Measurements from ENCODE around the gene BCL11A. TPM values are rescaled to one million over a fixed set of nuclear protein-coding genes. Genes with fewer than 3 reads are reported as not detected.

The BCL11A gene
- total RNA-seq, 1 donor from 2014 or later = 29.8 TPM

DNA sequence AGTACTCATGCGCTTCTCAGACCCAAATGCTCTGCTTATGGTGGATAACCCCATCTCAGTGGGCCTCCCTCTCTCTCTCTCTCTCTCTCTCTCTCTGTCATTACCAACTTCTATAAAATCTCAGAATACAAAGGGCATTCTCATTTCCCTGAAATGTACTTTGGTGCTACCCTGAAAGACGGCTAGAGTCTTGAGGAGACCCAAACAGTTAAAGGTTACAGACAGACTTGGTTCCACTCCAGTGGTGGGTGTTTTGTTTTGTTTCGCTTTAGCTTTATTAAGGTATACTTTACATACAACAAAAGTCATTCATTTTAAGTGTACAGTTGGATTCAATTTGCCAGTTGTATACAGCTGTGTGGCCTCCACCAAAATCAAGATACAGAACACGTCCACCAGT, 60.9 kb downstream of the BCL11A start:
- no peak for FAIRE-seq
- no peaks in the 10 kb centered on the region for H3K4me1 ChIP-seq (ENCODE audit: insufficient read depth, low read length)
- H3K27me3 ChIP-seq (ENCODE audit: insufficient read depth, low read length) = no peaks in the 10 kb centered on the region
- H3K27ac Mint-ChIP-seq (ENCODE audit: unreplicated experiment) = no peak overlapping the region
- TF ChIP-seq, protein P1, sequence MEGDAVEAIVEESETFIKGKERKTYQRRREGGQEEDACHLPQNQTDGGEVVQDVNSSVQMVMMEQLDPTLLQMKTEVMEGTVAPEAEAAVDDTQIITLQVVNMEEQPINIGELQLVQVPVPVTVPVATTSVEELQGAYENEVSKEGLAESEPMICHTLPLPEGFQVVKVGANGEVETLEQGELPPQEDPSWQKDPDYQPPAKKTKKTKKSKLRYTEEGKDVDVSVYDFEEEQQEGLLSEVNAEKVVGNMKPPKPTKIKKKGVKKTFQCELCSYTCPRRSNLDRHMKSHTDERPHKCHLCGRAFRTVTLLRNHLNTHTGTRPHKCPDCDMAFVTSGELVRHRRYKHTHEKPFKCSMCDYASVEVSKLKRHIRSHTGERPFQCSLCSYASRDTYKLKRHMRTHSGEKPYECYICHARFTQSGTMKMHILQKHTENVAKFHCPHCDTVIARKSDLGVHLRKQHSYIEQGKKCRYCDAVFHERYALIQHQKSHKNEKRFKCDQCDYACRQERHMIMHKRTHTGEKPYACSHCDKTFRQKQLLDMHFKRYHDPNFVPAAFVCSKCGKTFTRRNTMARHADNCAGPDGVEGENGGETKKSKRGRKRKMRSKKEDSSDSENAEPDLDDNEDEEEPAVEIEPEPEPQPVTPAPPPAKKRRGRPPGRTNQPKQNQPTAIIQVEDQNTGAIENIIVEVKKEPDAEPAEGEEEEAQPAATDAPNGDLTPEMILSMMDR (IDR thresholded peaks at IDR 0.05; ENCODE audit: insufficient read depth, low read depth, low read length) = no peak
- no peak for TF ChIP-seq EZH2 (IDR thresholded peaks at IDR 0.05; ENCODE audit: insufficient read depth, low read length)
- no peak overlapping the region for H3K9ac ChIP-seq (ENCODE audit: low read length)
- H3K27ac ChIP-seq (ENCODE audit: low read depth, low read length) = no peak overlapping the region
- H3K9me3 ChIP-seq (ENCODE audit: insufficient read depth, low read depth, low read length) = no peaks in the 10 kb centered on the region
- no peaks in the 10 kb centered on the region for H3K27me3 Mint-ChIP-seq (ENCODE audit: low read depth, unreplicated experiment)
- no peak overlapping the region for H3K4me3 ChIP-seq (ENCODE audit: insufficient read depth, low read depth, low read length)
- no peak overlapping the region for H2AFZ ChIP-seq (ENCODE audit: low read depth, low read length)
- H3K36me3 ChIP-seq (ENCODE audit: insufficient read depth, low read length) = no peaks in the 10 kb centered on the region
- no peaks in the 10 kb centered on the region for H3K9me3 Mint-ChIP-seq (ENCODE audit: unreplicated experiment)
- H3K4me2 ChIP-seq (ENCODE audit: low read length) = no peak overlapping the region
- H4K20me1 ChIP-seq (ENCODE audit: insufficient read depth, low read length) = peaks cover 14% of the 10 kb centered on the region
- H3K4me1 Mint-ChIP-seq (ENCODE audit: low read depth, unreplicated experiment) = peaks cover 15% of the 10 kb centered on the region
- DNase-seq (ENCODE audit: low read depth) = no peak
- peaks cover 10% of the 10 kb centered on the region for H3K79me2 ChIP-seq (ENCODE audit: insufficient read depth, low read length)
- peaks cover 8% of the 10 kb centered on the region for H3K36me3 Mint-ChIP-seq (ENCODE audit: low read depth, unreplicated experiment)
- H3K4me3 Mint-ChIP-seq (ENCODE audit: unreplicated experiment) = no peak overlapping the region

DNA sequence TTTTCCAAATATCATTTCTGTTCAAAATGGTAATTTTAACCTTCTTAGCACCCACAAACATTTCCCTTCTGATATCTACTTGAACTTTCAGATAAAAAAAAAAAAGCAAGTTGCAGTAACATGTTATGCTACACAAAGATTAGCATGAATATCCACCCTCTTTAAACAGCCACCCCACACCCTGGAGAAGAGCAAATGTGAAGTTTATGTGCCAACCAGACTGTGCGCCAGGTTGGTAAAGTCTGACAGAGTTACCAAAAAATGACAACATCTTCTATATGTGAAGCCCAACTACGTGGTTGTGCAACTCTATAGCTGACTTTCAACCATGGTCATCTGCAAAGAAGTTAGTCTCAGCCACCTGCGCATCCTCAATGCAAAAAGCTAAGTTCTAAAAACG, 62.6 kb downstream of the BCL11A start:
- TF ChIP-seq, protein P1 (IDR thresholded peaks at IDR 0.05; ENCODE audit: insufficient read depth, low read depth, low read length) = no peak
- TF ChIP-seq EZH2 (IDR thresholded peaks at IDR 0.05; ENCODE audit: insufficient read depth, low read length) = no peak
- H3K4me1 ChIP-seq (ENCODE audit: insufficient read depth, low read length) = no peaks in the 10 kb centered on the region
- no peak for DNase-seq (ENCODE audit: low read depth)
- H3K79me2 ChIP-seq (ENCODE audit: insufficient read depth, low read length) = peaks cover 8% of the 10 kb centered on the region
- Mint-ChIP-seq H3K27me3 (ENCODE audit: low read depth, unreplicated experiment) (no peaks in the 10 kb centered on the region), H3K4me1 (ENCODE audit: low read depth, unreplicated experiment) (peaks cover 18% of the 10 kb centered on the region), H3K4me3 (ENCODE audit: unreplicated experiment) (no peak overlapping the region), H3K27ac (ENCODE audit: unreplicated experiment) (no peak overlapping the region), H3K36me3 (ENCODE audit: low read depth, unreplicated experiment) (peaks cover 9% of the 10 kb centered on the region), H3K9me3 (ENCODE audit: unreplicated experiment) (no peaks in the 10 kb centered on the region)
- H3K36me3 ChIP-seq (ENCODE audit: insufficient read depth, low read length) = no peaks in the 10 kb centered on the region
- H3K27me3 ChIP-seq (ENCODE audit: insufficient read depth, low read length) = no peaks in the 10 kb centered on the region
- no peak overlapping the region for H3K27ac ChIP-seq (ENCODE audit: low read depth, low read length)
- no peak overlapping the region for H3K4me3 ChIP-seq (ENCODE audit: insufficient read depth, low read depth, low read length)
- FAIRE-seq = no peak
- H3K9me3 ChIP-seq (ENCODE audit: insufficient read depth, low read depth, low read length) = no peaks in the 10 kb centered on the region
- H3K9ac ChIP-seq (ENCODE audit: low read length) = no peak overlapping the region
- peaks cover 4% of the 10 kb centered on the region for H4K20me1 ChIP-seq (ENCODE audit: insufficient read depth, low read length)
- H2AFZ ChIP-seq (ENCODE audit: low read depth, low read length) = no peak overlapping the region
- no peak overlapping the region for H3K4me2 ChIP-seq (ENCODE audit: low read length)

DNA sequence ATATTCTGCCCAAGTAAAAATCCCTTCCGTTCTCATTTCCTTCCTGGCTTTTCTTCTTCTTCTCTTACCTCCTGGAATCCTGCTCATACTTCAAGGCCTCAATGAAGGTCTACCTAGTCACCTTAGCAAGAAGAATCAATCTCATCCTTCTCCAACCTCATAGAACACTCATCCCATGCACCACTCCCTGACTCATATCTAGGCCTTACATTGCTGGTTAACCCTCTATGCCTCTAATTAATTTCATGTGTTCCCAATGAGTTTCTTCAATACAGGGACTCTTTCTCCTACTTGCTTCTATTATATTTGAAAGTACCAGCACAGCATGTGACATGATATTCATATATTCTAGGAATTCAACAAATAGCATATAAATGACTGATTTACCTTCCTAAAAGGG, 63.0 kb downstream of the BCL11A start:
- Histone ChIP-seq H3K36me3 (ENCODE audit: insufficient read depth, low read length) (no peaks in the 10 kb centered on the region), H3K4me2 (ENCODE audit: low read length) (no peak overlapping the region), H3K9me3 (ENCODE audit: insufficient read depth, low read depth, low read length) (no peaks in the 10 kb centered on the region), H3K4me3 (ENCODE audit: insufficient read depth, low read depth, low read length) (no peak overlapping the region), H3K4me1 (ENCODE audit: insufficient read depth, low read length) (no peaks in the 10 kb centered on the region), H2AFZ (ENCODE audit: low read depth, low read length) (no peak overlapping the region), H4K20me1 (ENCODE audit: insufficient read depth, low read length) (peaks cover 4% of the 10 kb centered on the region), H3K9ac (ENCODE audit: low read length) (no peak overlapping the region), H3K27ac (ENCODE audit: low read depth, low read length) (no peak overlapping the region), H3K27me3 (ENCODE audit: insufficient read depth, low read length) (no peaks in the 10 kb centered on the region), H3K79me2 (ENCODE audit: insufficient read depth, low read length) (peaks cover 11% of the 10 kb centered on the region)
- FAIRE-seq (no peak), DNase-seq (ENCODE audit: low read depth) (no peak)
- TF ChIP-seq, protein P1 (IDR thresholded peaks at IDR 0.05; ENCODE audit: insufficient read depth, low read depth, low read length) = no peak
- TF ChIP-seq EZH2 (IDR thresholded peaks at IDR 0.05; ENCODE audit: insufficient read depth, low read length) = no peak
- peaks cover 19% of the 10 kb centered on the region for H3K4me1 Mint-ChIP-seq (ENCODE audit: low read depth, unreplicated experiment)
- peaks cover 9% of the 10 kb centered on the region for H3K36me3 Mint-ChIP-seq (ENCODE audit: low read depth, unreplicated experiment)
- H3K27me3 Mint-ChIP-seq (ENCODE audit: low read depth, unreplicated experiment) = no peaks in the 10 kb centered on the region
- no peaks in the 10 kb centered on the region for H3K9me3 Mint-ChIP-seq (ENCODE audit: unreplicated experiment)
- H3K4me3 Mint-ChIP-seq (ENCODE audit: unreplicated experiment) = no peak overlapping the region
- no peak overlapping the region for H3K27ac Mint-ChIP-seq (ENCODE audit: unreplicated experiment)
